Measurements from ENCODE around the gene DLX5.
"Not testable (repeated sequence)": the region's sequence is repeated elsewhere in the genome, so short reads cannot be mapped to it uniquely, and the experiment has no call there.

DLX5 gene

GRCh38 chr7:97024209-97025129 is at the start of gene DLX5:
TSS of gene DLX5 (minus strand) at chr7:97024831. CDS start at chr7:97024623, 208 bp downstream.
- DNase-seq: no peak

DNA sequence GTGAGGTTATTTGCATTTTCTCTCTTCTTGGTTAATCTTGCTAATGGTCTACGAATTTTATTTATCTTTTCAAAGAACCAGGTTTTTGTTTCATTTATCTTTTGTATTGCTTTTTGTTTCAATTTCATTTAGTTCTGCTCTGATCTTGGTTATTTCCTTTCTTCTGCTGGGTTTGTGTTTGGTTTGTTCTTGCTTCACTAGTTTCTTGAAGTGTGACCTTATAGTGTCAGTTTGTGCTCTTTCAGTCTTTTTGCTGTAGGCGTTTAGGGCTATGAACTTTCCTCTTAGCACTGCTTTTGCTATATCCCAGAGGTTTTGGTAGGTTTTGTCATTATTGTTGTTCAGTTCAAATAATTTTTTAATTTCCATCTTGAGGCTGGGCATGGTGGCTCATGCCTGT is 47.4 kb upstream of the DLX5 start:
- not testable (repeated sequence) for DNase-seq

GRCh38 chr7:97064972-97065587 is 40.4 kb upstream of the DLX5 start:
- DNase-seq: peak; percentile 10

DNA sequence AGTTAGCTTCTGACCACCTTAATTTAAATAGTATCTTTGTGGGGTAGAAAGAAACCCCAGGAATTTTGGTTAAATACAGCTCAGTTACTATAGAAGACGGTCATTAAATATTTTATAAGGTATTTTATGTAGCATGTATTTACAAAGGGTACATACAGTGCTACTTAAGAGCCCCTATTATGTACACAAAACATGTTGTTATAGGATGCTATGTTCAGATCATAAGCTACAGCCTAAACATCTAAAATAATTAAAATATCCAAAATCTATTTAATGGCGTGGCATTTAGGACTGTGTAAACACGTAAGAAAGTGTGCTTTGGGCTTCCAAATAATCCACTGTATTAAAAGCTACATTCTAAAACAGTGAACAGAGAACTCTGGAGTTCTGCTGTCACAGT is 39.4 kb upstream of the DLX5 start:
- DNase-seq: no peak

DNA sequence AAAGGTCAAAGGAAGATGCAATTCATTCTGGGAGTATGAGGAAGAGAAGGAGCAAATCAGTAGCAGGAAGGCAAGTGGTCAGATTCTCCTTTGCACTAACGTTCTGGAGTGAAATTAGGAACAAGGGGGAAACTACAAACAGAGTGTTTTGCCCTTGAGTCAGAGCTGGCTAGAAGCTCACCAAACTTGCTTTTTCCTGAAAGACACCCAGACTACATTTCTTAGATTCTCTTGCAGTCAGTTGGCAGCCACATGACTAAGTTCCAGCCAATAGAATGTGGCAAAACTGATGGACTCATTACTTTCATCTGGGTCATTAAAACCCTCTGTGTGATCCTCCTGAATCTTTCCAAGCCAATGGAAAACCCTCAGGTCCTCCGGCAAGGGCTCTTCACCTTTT is 18.6 kb upstream of the DLX5 start:
- no peak for DNase-seq

GRCh38 chr7:97039374-97040065 is 14.9 kb upstream of the DLX5 start:
- no peak for DNase-seq

DNA sequence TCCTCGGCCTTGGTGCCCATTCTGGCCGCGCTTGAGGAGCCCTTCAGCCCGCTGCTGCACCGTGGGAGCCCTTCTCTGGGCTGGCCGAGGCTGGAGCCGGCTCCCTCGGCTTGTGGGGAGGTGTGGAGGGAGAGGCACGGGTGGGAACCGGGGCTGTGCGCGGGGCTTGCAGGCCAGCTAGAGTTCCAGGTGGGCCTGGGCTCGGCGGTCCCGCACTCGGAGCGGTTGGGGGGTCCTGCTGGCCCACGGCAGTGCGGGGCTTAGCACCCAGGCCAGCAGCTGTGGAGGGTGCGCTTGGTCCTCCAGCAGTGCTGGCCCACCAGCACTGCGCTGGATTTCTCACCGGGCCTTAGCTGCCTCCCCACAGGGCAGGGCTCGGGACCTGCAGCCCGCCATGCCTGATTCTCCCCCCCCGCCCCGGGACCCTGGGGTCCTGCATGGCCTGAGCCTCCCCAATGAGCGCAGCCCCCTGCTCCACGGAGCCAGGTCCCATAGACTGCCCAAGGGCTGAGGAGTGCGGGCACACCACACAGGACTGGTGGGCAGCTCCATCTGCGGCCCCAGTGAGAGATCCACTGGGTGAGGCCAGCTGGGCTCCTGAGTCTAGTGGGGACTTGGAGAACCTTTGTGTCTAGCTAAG is 9.7 kb upstream of the DLX5 start:
- not testable (repeated sequence) for DNase-seq

DNA sequence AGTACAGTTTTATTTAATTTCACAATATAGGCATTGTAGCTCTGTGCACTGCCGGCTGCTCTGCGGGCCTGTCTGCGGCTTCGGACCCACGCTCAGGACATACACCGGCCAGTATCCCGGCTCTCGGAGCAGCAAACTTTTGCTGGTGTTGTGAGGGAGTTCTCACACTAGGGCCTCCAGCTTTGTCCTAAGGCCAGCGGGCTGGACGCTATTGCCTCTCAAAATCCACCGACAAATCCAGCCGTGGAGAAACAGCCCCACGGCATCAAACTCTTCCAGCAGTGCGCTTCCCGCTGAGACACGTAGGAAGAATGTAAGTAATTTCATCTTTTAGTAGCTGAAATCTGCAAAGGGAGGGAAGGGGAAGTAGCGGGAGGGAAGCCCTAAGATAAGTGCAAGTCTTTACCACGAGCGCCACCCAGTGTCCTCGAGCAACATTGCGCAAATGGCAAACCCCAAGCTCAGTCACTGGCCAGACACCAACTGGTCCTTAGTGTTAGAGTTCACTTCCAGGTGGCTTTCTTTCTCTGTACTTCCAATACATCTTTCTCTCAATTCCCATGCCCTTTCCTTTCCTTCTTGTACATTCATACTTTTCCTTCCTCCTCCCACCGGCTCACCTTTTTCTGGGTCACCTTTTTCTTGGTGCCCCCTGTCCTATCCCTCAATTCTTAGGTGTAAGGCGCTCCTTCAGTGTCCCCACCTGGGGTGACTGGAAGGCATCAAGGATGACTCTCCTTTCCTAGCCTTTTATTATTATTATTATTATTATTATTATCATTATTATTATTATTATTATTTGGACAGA is 3.0 kb upstream of the DLX5 start:
- DNase-seq: peak; percentile 52

GRCh38 chr7:97026715-97027426 is 2.2 kb upstream of the DLX5 start:
- DNase-seq: no peak

- DNase-seq: no peak
Measured at GRCh38 chr7:97025983-97026714, 1.5 kb upstream of the DLX5 start.

DNA sequence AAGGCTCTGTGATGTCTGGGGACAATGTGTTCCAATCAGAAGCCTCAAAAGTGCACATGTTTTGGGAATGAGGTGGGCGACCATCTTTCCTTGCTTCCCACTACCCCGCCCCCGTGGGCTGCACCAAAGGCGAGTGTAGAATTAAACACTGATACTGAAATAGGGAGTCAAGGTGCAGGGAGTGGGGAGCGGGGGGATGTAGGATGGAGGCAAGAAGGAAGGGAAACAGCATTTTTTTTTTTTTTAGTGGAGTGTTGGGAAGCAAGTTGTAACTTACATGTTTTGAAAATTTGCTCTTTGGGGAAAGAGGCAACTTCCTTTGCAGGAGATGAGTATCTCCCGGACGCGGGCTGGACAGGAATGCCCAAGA is 484 bp upstream of the DLX5 start:
- no peak for DNase-seq

DNA sequence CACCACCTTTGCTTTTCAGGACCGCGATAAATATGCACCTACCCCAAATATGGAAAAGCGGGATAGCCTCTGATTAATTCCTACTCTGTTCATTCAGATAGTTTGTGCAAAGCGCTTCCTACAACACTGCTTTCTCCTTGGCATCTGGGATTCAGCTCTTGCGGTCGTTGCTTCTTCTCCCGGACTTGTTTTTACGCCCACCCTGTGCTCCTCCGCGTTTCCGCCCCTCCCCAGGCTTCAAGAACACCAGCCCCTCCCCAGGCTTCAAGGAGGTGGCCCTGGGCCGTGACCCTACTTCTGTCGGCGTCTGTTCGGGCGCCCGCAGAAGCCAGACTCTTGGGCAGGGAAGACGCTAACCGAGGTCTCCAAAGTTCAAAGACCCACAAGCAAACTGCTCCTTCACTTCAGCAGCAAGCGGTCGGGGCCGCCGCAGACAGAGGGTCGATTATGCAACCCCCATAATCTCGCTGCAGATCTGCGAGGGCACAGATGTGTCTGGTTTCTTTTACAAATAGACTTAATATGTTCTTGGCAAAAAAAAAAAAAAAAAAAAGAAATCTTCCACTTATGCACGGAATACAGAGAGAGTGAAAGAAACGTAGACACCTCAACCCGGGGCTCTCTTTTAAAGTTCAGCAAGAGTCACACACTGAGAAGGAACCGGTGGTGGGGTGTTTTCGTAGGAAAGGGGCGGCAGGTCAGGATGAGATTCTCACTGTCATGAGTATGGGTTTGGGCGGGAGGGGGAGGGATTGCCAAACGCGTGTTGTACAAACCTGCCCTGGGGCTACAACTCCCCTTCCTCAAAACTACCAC is 1.9 kb downstream of the DLX5 start:
- DNase-seq: no peak

GRCh38 chr7:97021747-97022490 is 2.7 kb downstream of the DLX5 start:
- no peak for DNase-seq

- DNase-seq: no peak
Measured at GRCh38 chr7:97020996-97021746, 3.5 kb downstream of the DLX5 start.

- DNase-seq: no peak
Measured at GRCh38 chr7:97020601-97020995, 4.0 kb downstream of the DLX5 start.

DNA sequence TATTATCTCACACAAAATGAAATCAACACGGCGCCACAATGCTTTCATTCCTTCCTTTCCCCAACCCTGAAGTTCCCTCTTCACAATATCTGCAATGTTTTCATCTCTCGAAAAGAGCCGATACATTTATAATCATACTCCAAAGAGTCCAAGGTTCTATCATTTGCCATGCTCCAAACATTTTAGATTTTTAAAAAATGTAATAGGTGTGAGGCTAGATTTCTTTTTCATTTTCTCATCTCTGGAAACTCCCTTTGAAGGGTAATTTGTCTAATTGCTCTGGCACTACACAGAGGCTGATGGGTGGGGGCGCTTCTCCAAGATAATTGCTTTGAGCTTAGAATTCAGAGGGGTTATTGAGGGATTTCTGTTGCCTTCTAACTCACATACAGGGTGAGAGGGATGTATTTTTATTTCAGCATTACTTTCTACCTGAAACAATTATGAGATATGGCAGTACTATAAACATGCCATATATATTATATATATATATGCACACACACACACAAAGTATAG is 4.9 kb downstream of the DLX5 start:
- DNase-seq: no peak

GRCh38 chr7:97018791-97019531 is 5.7 kb downstream of the DLX5 start:
- no peak for DNase-seq

Data from activated T-cell treated with anti-CD3 and anti-CD28 coated beads for 4 hours (primary cell).